HG03060 (cell line): Measurements from ENCODE around the gene ING2.

Experiments
- ATAC-seq: cut with Tn5 transposase; IDR thresholded peaks from one replicate; pipeline ENCODE4 v1.9.1; 2021; ENCODE audit warnings: low read depth, moderate number of reproducible peaks; ENCODE audit not compliant: unreplicated experiment

ING2 gene

GRCh38 chr4:183495184-183495583 is 9.7 kb upstream of the ING2 start:
- ATAC-seq: no peak

GRCh38 chr4:183499389-183499788 is 5.5 kb upstream of the ING2 start:
- ATAC-seq: no peak

- no peak for ATAC-seq
These were observed 5.1 kb upstream of the ING2 start for GRCh38 chr4:183499801-183500200.

DNA sequence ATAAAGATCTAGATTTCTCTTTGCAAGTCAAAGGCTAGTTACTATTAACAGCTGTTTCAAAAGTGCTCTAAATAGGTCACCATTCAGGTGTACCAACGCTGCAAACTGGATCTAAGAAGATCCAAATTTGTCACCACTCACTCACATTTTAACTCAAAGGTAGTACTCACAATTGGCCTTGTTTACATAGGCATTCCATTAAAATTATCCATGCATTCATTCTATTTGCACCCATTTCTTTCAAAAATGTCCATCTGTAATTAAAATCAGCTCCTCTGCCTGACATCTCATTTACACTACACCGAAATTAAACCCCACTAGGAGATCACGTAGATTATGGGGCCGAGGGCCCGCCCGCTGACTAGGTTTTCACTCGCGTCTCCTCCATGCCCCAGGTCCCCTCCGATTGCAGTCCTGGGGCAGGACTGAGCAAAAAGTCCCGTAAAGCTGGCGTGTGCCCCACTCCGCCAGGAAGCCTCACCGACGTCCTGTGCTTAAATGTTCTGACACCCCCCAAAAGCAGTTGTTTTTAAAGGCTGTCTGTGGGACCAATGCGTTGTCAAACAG is 1.3 kb upstream of the ING2 start:
- ATAC-seq: no peak

DNA sequence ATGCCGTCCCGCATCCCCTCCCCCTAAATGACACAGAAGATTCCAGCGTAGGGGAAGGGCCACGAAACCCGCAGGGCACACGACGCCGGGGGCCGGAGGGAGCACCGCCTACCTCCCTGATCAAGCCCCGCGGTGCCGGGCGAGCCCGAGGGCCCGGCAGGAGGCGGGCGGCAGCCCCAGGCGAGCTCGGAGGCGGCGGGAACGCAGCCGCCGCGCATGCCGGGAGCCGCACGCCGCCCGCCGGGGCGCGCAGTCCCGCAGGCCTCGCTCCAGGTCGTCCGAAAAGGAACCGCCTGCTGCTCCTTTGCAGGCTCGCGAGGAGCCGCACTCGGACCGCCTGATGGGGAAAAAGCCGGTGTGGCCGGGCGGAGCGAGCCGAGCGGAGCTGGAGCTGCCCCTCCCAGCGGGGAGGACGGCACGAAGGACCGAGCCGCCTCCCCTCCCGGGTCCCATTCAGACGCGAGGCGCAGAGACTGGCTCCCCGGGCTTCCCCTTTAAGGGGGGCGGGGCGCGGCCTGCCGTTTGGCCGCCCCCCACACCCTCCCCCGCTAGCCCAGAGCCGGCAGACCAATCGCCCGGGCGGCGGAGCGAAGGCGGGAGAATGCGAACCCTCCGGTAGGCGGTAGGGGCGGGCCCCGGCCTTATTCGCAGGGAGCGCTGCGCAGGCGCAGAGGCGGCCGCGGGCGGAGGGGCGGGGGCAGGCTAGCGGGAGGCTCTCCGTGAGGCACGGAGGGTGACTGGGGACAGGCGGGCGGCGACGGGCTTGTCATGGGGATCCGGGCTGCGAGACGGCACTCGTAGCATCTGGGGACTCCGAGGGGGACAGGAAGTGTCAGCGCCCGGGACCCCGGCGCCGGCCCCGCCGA is 561 bp upstream of the ING2 start:
- ATAC-seq: peak; percentile 50

- ATAC-seq: peak; percentile 29
These were observed 942 bp downstream of the ING2 start for GRCh38 chr4:183505611-183506388.

- ATAC-seq: no peak
These were observed 1.5 kb downstream of the ING2 start for GRCh38 chr4:183506389-183506735.

GRCh38 chr4:183507925-183508696 is 3.3 kb downstream of the ING2 start:
- no peak for ATAC-seq

- no peak for ATAC-seq
These were observed 4.0 kb downstream of the ING2 start for GRCh38 chr4:183508697-183509335.

DNA sequence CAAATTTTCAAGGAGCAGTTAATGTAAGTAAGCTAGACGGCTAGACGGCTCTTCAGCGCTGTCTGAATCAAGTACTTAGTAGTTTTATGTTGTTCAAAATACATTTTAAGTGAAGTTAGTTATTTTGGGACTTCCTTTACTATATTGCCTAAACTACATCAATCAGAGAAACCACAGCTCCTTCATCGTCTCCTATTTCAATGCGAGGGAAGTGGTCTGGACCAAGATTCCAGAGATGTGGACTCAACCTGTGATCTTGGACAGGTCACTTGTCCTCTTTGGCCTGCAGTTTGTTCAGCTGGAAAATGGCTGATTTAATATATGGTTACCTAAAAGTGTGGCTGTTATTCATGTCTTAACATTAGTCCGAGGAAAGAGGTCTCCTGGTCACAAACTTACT is 10.6 kb downstream of the ING2 start:
- no peak for ATAC-seq

DNA sequence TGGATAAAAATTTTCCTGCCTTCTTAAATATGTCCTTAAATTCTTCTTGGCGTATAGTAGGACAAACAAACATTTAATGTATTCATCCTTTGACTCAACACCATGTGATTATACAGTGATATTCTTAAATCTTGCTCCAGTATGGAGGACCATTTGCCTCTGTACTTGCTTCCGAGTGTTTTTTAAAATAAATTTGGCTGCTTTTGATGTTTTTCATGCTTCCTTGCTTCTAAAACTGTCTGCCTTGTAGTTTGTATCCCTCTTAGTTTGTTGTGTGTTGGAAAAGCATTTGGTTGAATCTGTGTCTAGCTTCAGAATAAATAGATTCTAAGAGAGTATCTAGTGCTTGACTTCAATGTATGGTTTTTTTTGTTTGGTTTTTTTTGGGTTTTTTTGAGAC is 12.3 kb downstream of the ING2 start:
- ATAC-seq: no peak

DNA sequence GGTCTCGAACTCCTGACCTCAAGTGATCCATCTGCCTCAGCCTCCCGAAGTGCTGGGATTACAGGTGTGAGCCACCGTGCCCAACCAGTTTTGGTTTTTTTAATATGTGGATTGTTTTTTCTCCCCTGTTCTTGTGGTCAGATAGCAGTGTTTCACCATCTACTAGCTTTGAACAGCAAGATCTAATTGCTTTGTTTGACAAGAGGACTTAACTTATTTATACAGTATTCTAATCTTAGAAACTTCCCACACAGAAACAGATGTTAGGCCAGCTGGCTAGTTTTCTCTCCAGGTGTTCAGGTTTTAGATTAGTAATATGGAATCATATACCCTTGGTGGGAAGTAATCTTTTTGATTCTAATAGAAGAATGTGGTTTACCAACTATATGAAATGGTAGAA is 12.9 kb downstream of the ING2 start:
- ATAC-seq: no peak

DNA sequence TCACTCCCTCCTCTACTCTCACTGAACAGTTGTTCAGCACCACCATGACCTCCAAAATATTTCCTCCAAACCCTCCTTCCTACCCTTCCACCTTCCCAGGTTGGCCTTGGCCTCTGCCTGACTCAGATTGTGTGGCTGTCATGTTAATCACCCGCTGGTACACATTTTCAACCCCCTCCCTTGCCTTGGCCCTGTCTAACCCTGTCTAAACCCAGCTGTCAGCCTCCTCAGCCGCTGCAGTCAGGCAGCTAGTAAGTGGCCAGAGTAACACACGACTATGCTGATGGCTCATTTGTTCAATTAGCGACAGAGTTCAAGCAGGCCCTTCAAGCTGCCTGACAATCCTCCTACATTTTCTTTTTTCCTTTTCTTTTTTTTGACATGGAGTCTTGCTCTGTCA is 18.0 kb downstream of the ING2 start:
- no peak for ATAC-seq

DNA sequence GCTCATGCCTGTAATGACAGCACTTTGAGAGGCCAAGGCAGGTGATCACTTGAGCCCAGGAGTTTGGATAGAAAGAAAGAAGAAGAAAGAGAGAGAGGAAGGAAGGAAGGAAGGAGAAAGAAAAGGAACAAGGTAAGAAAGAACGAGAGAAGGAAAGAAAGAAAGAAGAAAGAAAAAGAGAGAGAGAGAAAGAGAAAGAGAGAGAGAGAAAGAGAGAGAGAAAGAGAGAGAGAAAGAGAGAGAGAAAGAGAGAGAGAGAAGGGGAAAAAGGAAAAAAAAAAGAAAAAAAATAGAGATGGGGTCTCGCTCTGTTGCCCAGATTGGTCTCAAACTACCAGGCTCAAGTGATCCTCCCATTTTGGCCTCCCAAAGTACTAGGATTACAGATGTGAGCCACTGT is 22.5 kb downstream of the ING2 start:
- no peak for ATAC-seq

- no peak for ATAC-seq
These were observed 28.0 kb downstream of the ING2 start for GRCh38 chr4:183532821-183533220.

- ATAC-seq: no peak
These were observed 28.8 kb downstream of the ING2 start for GRCh38 chr4:183533698-183534097.

GRCh38 chr4:183540410-183541009 is 35.7 kb downstream of the ING2 start:
- ATAC-seq: no peak

DNA sequence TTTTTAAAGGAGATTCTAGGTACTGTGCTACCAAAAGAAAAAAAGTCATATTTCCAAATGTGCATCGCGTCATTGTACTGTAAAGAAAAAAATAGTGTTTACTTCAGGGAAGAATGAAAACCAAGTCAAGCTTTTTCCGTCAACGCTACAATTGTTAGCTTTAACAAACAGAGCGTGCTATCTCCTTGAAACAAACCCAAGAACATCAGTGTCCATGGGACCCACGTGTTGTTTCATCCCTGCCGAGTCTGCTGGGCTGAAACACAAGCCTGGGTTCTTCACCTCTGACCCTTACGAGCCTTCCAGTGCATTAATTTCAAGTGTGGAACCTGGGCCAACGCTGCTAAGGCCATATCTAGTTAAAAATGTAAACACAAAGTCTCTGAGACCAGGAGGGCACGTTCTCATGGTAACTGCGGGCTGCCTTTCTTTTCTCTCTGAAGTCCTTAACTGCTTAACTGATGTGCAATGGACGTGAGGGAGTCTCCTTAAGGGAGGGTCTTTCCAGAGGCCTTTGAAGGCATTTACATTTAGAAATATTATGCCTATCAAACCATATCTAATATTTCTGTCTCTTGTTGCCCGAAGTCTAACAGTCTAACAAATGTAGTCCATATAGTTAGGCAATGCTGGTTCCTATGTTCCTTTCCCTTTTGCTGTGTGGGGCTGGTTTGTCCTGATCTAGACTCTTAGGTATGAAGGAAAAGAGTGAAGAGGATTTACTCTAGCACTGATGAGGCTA is 36.3 kb downstream of the ING2 start:
- no peak for ATAC-seq

GRCh38 chr4:183541752-183542040 is 36.8 kb downstream of the ING2 start:
- no peak for ATAC-seq

DNA sequence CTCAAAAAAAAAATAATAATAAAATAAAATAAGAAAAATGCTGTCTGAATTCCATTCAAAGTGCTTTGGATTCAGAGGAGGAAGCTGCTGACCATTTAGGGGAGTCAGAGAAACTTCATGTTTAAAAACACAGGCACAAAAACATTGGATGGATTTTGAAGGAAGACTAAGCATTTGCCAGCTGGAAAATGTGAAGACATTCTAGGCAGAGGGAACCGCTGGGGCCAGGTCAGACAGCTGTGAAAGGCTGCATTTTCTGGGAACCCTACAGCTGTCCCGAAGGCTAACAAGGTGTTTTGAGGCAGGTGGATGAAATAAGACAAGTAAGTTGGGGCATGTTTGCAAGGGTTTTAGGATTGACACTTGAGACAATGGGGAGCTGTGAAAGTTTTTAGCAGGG is 38.6 kb downstream of the ING2 start:
- ATAC-seq: no peak
